Activated B cell treated with CpG ODN at 0.5 μM for 24 hours (primary cell): ENCODE data around the gene WDPCP. TPM values are rescaled to one million over a fixed set of nuclear protein-coding genes. Genes with fewer than 3 reads are reported as not detected.

Source experiments
- ATAC-seq: fragments of 200-7000 bp; cut with Tn5 transposase; one replicate; pipeline ENCODE4 v1.10.0; 2021; ENCODE audit warnings: low read depth, mild to moderate bottlenecking, moderate library complexity
- CTCF ChIA-PET: fragments of 350-600 bp; sonication (Branson Sonifier 250); formaldehyde crosslinking; loops from one replicate; lab custom pipeline; 2021; ENCODE audit warnings: antibody characterized with exemption; lab: Charles Lee
- POLR2A ChIA-PET: fragments of 350-600 bp; sonication (Branson Sonifier 250); formaldehyde crosslinking; loops from one replicate; lab custom pipeline; 2021; ENCODE audit warnings: antibody characterized with exemption; lab: Charles Lee
- DNase-seq: peaks from one replicate; pipeline ENCODE4 v3.0.0; 2022
- H3K27ac Mint-ChIP-seq: one replicate; pipeline ENCODE4 v1.8.0; 2020; ENCODE audit warnings: mixed read lengths
- H3K27me3 Mint-ChIP-seq: one replicate; pipeline ENCODE4 v1.8.0; 2021; ENCODE audit warnings: mixed read lengths
- H3K36me3 Mint-ChIP-seq: one replicate; pipeline ENCODE4 v1.8.0; 2021; ENCODE audit warnings: low read depth, mixed read lengths
- H3K4me1 Mint-ChIP-seq: one replicate; pipeline ENCODE4 v1.8.0; 2021; ENCODE audit warnings: mixed read lengths
- H3K4me3 Mint-ChIP-seq: one replicate; pipeline ENCODE4 v1.8.0; 2020; ENCODE audit warnings: mild to moderate bottlenecking, mixed read lengths
- H3K9me3 Mint-ChIP-seq: one replicate; pipeline ENCODE4 v1.8.0; 2020; ENCODE audit warnings: mixed read lengths
- CTCF ChIP-seq: fragments of 200-600 bp; IDR thresholded peaks from one replicate; pipeline ENCODE4 v1.8.0; 2022; ENCODE audit warnings: antibody characterized with exemption, mild to moderate bottlenecking
- intact Hi-C: fragments of 100-400 bp; cut with micrococcal nuclease; formaldehyde crosslinking; loops from one replicate; pipeline ENCODE4 v1.15.1; 2024
- total RNA-seq: library from RNA; stranded (reverse); gene quantifications from 2 replicates; pipeline ENCODE4 v1.2.3, GENCODE V29; 2022

Gene WDPCP
- total RNA-seq, 1 donor from 2014 or later = 12.9 TPM

- ChIA-PET CTCF (no interaction called here), POLR2A (no interaction called here)
- peaks cover 2% of the 10 kb centered on the region for H3K36me3 Mint-ChIP-seq
Observed at GRCh38 chr2:63194175-63194574, 394.1 kb downstream of the WDPCP start.

GRCh38 chr2:63192889-63193774, 395.1 kb downstream of the WDPCP start:
- H3K9me3 Mint-ChIP-seq = peaks cover 16% of the 10 kb centered on the region
- no peaks in the 10 kb centered on the region for H3K4me1 Mint-ChIP-seq
- ATAC-seq (no peak), DNase-seq (no peak)
- no peak overlapping the region for H3K4me3 Mint-ChIP-seq
- intact Hi-C loops = no loop called here
- POLR2A ChIA-PET = no interaction called here
- peaks cover 7% of the 10 kb centered on the region for H3K36me3 Mint-ChIP-seq
- CTCF ChIA-PET = no interaction called here
- no peak overlapping the region for H3K27ac Mint-ChIP-seq
- no peaks in the 10 kb centered on the region for H3K27me3 Mint-ChIP-seq
- no peak for TF ChIP-seq CTCF

More at GRCh38 chr2:63194175-63194574, 394.1 kb downstream of the WDPCP start:
- no peaks in the 10 kb centered on the region for H3K27me3 Mint-ChIP-seq
- DNase-seq (no peak), ATAC-seq (no peak)
- no peak for TF ChIP-seq CTCF
- no peak overlapping the region for H3K27ac Mint-ChIP-seq
- no peak overlapping the region for H3K4me3 Mint-ChIP-seq
- H3K9me3 Mint-ChIP-seq = peaks cover 7% of the 10 kb centered on the region
- intact Hi-C loops = no loop called here
- no peaks in the 10 kb centered on the region for H3K4me1 Mint-ChIP-seq

- DNase-seq (no peak), ATAC-seq (no peak)
- no peaks in the 10 kb centered on the region for H3K4me1 Mint-ChIP-seq
- ChIA-PET CTCF (no interaction called here), POLR2A (no interaction called here)
- TF ChIP-seq CTCF = no peak
- H3K27me3 Mint-ChIP-seq = no peaks in the 10 kb centered on the region
- no peak overlapping the region for H3K4me3 Mint-ChIP-seq
- H3K27ac Mint-ChIP-seq = no peak overlapping the region
- peaks cover 13% of the 10 kb centered on the region for H3K36me3 Mint-ChIP-seq
- peaks cover 20% of the 10 kb centered on the region for H3K9me3 Mint-ChIP-seq
- intact Hi-C loops = no loop called here
Observed at GRCh38 chr2:63192169-63192888, 395.9 kb downstream of the WDPCP start.

GRCh38 chr2:63189026-63189425, 399.3 kb downstream of the WDPCP start:
- DNase-seq = no peak
- H3K27me3 Mint-ChIP-seq = no peaks in the 10 kb centered on the region
- CTCF ChIA-PET = no interaction called here
- H3K9me3 Mint-ChIP-seq = peaks cover 27% of the 10 kb centered on the region
- H3K36me3 Mint-ChIP-seq = peaks cover 24% of the 10 kb centered on the region
- TF ChIP-seq CTCF = no peak
- POLR2A ChIA-PET = no interaction called here
- no peaks in the 10 kb centered on the region for H3K4me1 Mint-ChIP-seq
- intact Hi-C loops = no loop called here
- no peak overlapping the region for H3K27ac Mint-ChIP-seq
- no peak overlapping the region for H3K4me3 Mint-ChIP-seq
- no peak for ATAC-seq

GRCh38 chr2:63186331-63186730, 401.9 kb downstream of the WDPCP start:
- no peak for DNase-seq
- Mint-ChIP-seq H3K27me3 (no peaks in the 10 kb centered on the region), H3K9me3 (peaks cover 31% of the 10 kb centered on the region), H3K27ac (no peak overlapping the region), H3K4me3 (no peak overlapping the region), H3K4me1 (no peaks in the 10 kb centered on the region), H3K36me3 (peaks cover 24% of the 10 kb centered on the region)
- TF ChIP-seq CTCF = no peak
- no peak for ATAC-seq
- ChIA-PET CTCF (no interaction called here), POLR2A (no interaction called here)
- intact Hi-C loops = no loop called here
